Peyer's patch (tissue), 4 donors: ENCODE measurements around the gene THRAP3.

Experiments used
- CTCF ChIP-seq, 6 experiments: fragments of 450-650 bp in 4 of 6; fragments of 200-600 bp in 2 of 6; sonication (generic) in 1 of 6; IDR thresholded peaks; one replicate each; pipeline ENCODE4 v1.5.1; 2017 to 2019; ENCODE audit warnings: antibody characterized with exemption in 6 of 6, mild to moderate bottlenecking in 3 of 6, moderate library complexity in 1 of 6
- POLR2A ChIP-seq, 2 donors: fragments of 450-650 bp; IDR thresholded peaks; one replicate each; pipeline ENCODE4 v1.5.1; 2017; ENCODE audit warnings: antibody characterized with exemption in 2 of 2, mild to moderate bottlenecking in 2 of 2, moderate library complexity in 2 of 2

GRCh38 chr1:36182734-36183133 lies 41.5 kb upstream of the THRAP3 start:
- no peak for TF ChIP-seq CTCF (IDR thresholded peaks at IDR 0.05)
- TF ChIP-seq POLR2A (IDR thresholded peaks at IDR 0.05) = no peak
